ENCODE measurements around the gene C11orf87.
A peak's percentile ranks its signal among the peaks of the same experiment; 100 is the strongest.

Gene C11orf87

DNA sequence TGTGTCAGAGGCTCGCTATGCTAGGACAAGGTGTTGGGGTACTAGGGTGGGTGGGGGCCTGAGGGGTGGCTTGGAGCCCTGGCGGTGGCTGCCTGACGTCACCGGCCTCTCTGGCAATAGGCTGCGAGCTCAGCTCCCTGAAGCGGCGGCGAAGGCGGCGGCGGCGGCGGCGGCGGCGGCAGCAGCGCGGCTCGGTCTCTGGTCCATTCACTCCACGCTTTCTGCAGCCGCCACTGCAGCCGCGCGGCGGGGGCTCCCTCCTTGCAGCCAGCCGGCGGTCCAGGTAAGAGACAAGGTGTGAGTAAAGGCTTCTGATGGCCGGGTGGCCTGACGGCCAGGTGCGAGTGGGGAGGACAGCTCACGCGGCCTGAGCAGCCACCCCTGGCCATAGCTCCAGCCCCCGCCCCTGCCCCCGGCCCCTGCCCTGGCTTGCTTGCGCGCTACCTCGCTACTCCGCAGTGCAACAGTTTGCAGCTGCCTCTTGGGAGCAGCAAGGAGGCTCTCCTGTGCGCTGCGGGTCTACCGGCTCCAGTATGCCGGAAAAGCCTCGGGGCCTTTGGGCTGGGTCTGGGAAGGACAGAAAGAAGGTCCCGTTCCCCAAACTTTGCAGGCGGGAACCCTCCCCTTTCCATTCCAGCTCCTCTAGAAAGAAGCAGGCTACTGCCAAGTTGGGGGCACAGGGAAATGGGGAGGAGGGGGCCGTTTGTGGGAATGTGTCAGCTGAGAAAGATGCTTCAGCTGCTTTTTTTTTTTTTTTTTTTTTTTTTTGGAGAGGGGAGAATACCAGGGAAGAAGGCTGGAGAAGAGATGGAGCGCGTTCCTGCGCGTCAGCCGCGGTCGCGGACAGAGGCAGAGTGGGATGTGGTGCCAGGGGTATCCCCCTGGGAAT lies at the start of gene C11orf87:
TSS of gene C11orf87 (plus strand) at position 210 of the 889 bp plus-strand sequence. CDS start 1,444 bp downstream, outside the sequence.
- peak; percentile 23 for DNase-seq (ENCODE audit: low spot score)

GRCh38 chr11:109374032-109374431 lies 48.0 kb upstream of the C11orf87 start:
- DNase-seq (ENCODE audit: low spot score) = no peak

GRCh38 chr11:109374441-109374840 lies 47.5 kb upstream of the C11orf87 start:
- no peak for DNase-seq (ENCODE audit: low spot score)

DNA sequence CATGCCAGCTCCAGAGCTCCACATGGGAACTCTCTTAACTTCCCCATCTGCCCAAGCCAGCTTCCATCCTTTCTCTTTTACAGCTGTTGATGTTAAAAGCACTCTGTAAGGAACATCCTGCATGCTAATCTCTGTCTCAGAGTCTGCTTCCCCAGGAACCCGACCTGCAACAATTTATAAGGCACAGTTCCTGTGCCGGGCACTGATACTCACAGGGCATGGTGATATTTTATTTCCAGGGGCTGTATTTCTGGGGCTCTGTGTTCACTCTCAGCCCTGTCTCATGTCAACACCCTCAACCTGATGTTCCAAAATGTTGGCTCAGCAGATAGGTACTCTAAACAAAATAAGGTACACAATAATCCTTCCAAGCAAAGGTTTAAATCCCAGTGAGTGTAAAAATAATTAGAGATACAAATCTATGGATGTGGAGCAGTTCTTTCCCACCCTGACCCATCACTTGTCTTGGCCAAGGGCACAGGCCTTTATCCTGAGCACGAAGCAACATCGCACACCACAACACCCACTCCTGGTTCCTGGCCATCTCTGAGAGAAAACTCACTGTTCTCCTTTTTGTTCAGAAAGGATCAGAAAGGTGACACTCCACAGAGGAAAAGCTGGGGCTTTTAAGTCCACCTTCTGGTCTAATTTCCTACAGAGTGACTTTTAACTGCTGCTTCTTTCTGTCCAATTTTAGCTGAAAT lies 44.8 kb upstream of the C11orf87 start:
- no peak for DNase-seq (ENCODE audit: low spot score)

- no peak for DNase-seq (ENCODE audit: low spot score)
Observed at GRCh38 chr11:109378034-109378433, 44.0 kb upstream of the C11orf87 start.

DNA sequence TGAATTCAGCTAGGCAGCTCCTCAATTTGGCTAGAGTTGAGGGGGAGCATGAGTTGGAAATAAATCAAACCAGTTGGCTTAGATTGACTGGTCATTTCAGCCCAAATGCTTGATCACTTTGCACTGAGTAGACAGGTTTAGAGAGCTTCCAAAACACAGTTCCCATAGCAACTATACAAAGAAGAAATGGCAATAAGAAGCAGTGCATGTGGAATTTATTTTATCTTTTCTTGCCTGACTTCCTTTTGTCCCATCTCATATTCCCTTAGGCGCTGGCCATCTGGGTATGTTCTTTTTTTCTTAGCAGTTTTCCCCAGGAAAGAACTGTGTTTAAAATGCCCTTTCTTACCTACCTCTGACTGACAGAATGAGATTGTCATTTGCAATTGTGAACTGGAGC lies 38.7 kb upstream of the C11orf87 start:
- no peak for DNase-seq (ENCODE audit: low spot score)

DNA sequence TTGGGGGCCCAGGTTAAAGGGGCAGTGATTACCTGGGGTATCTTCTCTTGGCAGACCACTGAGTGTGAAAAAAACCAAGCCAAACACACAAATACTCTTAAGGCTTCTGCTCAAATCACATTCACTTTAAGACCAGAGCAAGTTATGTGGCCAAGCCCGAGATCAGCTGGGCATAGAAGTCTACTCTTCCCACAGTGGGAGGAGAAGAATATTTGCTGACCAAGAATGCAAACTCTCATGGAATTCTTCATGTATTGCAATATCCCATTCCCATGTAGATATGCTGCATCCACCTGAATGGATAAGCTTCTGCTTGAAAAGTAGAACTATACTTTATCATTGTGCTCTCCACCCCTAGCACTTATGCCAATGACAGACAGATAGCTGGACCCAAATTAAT lies 37.1 kb upstream of the C11orf87 start:
- DNase-seq (ENCODE audit: low spot score) = no peak

GRCh38 chr11:109388982-109389381 lies 33.0 kb upstream of the C11orf87 start:
- no peak for DNase-seq (ENCODE audit: low spot score)

DNA sequence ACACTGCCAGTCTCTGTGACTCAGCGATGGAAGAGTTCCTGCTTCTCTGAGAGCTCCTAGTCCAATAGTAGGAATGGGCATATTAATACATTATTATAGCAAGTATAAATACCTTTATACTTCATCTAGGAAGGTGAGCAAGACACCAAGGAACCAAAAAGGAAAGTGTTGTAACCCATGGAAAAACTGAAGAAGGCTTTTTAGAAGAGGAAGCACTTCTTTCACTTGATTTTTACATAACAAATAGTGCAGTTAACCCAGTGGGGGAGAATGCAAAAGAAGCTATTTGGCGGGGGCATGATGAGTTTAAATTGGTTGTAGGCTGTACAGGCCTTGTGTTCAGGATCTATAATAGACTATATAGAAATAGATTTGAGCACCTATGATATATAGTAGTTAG lies 31.2 kb upstream of the C11orf87 start:
- no peak for DNase-seq (ENCODE audit: low spot score)

GRCh38 chr11:109401545-109401944 lies 20.4 kb upstream of the C11orf87 start:
- DNase-seq (ENCODE audit: low spot score) = no peak

- DNase-seq (ENCODE audit: low spot score) = peak; percentile 49
Observed at GRCh38 chr11:109405671-109406070, 16.3 kb upstream of the C11orf87 start.

DNA sequence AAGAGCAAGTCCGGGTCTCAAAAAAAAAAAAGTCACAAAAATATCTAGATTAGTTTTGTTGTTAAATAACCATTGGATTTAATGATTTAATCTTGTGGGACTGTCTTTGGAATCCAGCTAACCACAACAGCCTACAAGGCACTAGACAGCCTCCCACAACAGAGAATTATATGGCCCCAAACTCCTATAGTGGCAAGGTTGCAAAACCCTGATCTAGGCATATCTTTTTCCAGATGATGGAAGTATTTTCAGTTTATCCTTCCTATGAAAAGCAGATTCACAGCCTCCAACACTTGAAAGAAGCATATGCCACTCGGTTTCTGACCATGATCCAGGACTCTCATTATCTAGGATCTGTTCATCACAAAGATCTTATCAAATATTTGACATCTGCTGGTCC lies 5.4 kb upstream of the C11orf87 start:
- no peak for DNase-seq (ENCODE audit: low spot score)

GRCh38 chr11:109422870-109423465 lies 978 bp downstream of the C11orf87 start:
- DNase-seq (ENCODE audit: low spot score) = peak; percentile 22

GRCh38 chr11:109423466-109424190 lies 1.6 kb downstream of the C11orf87 start:
- no peak for DNase-seq (ENCODE audit: low spot score)

DNA sequence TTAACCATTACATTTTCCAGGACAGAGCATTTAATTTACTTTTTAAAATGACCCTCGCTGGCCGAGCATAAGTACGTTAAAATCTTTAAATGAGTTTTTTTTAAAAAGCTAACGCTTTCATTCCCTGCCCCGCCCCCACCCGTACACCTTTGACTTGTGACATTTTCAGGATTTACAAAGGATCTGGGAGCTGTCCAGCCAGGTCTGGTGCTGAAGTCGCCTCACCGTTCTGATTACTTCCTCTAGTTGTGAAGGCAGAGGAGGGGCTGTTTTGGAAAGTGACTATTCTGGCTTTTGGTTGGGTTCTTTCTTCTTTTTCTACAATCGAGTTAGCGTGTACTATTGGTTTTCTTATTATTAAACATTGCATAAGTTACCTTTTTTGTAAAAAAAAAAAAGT lies 2.9 kb downstream of the C11orf87 start:
- no peak for DNase-seq (ENCODE audit: low spot score)

DNA sequence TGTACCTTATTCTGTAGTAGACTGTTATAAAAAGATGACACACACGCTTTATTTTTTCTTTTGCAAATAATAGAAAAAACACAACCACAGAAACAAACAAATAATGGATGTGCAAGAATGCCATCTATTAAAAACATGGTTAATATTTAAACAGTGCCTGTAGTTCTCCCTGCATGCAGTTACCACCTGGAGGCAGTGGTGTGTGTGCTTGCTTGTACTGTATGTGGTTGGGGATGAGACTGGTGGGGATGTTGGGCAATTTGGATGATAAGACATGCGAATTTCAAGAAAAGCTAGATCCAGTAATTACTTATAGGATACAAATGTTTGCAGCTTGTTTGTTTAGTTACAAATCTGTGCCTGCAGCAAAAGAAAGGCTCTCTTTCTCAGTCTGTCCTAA lies 3.6 kb downstream of the C11orf87 start:
- DNase-seq (ENCODE audit: low spot score) = no peak

- no peak for DNase-seq (ENCODE audit: low spot score)
Observed at GRCh38 chr11:109426442-109427240, 4.7 kb downstream of the C11orf87 start.

- peak; percentile 14 for DNase-seq (ENCODE audit: low spot score)
Observed at GRCh38 chr11:109432105-109432504, 10.1 kb downstream of the C11orf87 start.

DNA sequence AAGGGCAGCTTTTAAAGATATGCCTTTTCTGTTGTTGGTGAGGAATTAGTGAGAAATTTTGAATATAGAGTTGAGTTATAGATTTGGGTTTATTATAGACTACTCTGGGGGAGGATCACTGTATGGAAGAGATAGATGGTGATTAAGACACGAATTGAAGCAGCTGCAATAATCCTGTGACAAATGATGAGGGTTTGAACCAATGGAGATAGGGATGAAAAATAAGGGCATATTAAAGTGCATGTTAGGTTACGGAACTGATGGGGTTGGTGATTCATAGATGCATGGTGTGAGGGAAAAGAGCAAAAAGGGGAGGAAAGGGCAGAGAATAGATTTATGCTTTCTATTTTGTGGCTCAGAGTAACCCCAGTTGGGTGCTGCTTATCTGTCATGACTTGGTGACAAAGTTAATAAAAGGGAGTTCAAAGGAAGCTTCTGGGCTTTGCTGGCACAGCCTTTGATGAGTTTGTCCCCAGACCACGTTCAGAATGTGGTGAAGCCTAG lies 11.8 kb downstream of the C11orf87 start:
- DNase-seq (ENCODE audit: low spot score) = no peak

- no peak for DNase-seq (ENCODE audit: low spot score)
Observed at GRCh38 chr11:109435121-109435742, 13.2 kb downstream of the C11orf87 start.

GRCh38 chr11:109439684-109440083 lies 17.7 kb downstream of the C11orf87 start:
- DNase-seq (ENCODE audit: low spot score) = no peak
